ENCODE data around the gene AMBP. TPM values are rescaled to one million over a fixed set of nuclear protein-coding genes. Genes with fewer than 3 reads are reported as not detected.

AMBP gene
- total RNA-seq, 2 experiments from 2014 or later = not detected

DNA sequence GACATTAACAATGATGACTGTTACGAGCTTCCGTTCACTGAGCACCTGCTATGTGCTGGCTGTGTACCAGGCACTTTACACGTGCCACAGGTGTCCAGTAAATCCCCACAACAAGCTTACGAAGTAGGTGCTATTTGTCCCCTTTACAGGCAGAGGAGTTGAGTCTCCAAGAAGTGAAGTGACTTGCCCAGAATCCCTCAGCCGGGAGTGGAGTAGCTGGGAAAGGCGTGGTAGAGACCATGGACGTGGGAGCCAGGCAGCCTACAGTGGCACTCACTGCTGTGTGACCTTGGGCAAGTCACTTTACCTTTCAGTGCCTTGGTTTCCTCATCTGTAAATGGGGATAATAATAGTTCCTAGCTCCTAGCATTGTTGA lies 669 bp upstream of the AMBP start:
- Mint-ChIP-seq H3K9me3 (ENCODE audit: low read depth) (no peaks in the 10 kb centered on the region), H3K36me3 (ENCODE audit: low read depth) (no peaks in the 10 kb centered on the region), H3K27me3 (peaks cover 15% of the 10 kb centered on the region), H3K4me1 (no peaks in the 10 kb centered on the region), H3K27ac (no peak overlapping the region), H3K4me3 (no peak overlapping the region)
- intact Hi-C loops (cut with DNase I, micrococcal nuclease) = no loop called here
- ATAC-seq (no peak), DNase-seq (no peak)
- POLR2A ChIA-PET = no interaction called here
- CTCF ChIA-PET = interaction anchor here (0.7 to 1.9 kb wide), 3 partner anchors 15 to 212 kb away, joined by 3 to 7 read pairs (median 3); no protein-coding TSS in a partner anchor

GRCh38 chr9:114077162-114077837 lies 800 bp downstream of the AMBP start:
- H3K4me1 Mint-ChIP-seq = no peaks in the 10 kb centered on the region
- H3K27ac Mint-ChIP-seq = no peak overlapping the region
- DNase-seq (no peak), ATAC-seq (no peak)
- ChIA-PET POLR2A (no interaction called here), CTCF (interaction anchor here (0.6 to 1.9 kb wide), 2 partner anchors 214 to 266 kb away, joined by 4 to 7 read pairs; no protein-coding TSS in a partner anchor)
- no peaks in the 10 kb centered on the region for H3K9me3 Mint-ChIP-seq (ENCODE audit: low read depth)
- peaks cover 15% of the 10 kb centered on the region for H3K27me3 Mint-ChIP-seq
- no peak overlapping the region for H3K4me3 Mint-ChIP-seq
- no peaks in the 10 kb centered on the region for H3K36me3 Mint-ChIP-seq (ENCODE audit: low read depth)
- intact Hi-C loops (cut with DNase I, micrococcal nuclease) = no loop called here

DNA sequence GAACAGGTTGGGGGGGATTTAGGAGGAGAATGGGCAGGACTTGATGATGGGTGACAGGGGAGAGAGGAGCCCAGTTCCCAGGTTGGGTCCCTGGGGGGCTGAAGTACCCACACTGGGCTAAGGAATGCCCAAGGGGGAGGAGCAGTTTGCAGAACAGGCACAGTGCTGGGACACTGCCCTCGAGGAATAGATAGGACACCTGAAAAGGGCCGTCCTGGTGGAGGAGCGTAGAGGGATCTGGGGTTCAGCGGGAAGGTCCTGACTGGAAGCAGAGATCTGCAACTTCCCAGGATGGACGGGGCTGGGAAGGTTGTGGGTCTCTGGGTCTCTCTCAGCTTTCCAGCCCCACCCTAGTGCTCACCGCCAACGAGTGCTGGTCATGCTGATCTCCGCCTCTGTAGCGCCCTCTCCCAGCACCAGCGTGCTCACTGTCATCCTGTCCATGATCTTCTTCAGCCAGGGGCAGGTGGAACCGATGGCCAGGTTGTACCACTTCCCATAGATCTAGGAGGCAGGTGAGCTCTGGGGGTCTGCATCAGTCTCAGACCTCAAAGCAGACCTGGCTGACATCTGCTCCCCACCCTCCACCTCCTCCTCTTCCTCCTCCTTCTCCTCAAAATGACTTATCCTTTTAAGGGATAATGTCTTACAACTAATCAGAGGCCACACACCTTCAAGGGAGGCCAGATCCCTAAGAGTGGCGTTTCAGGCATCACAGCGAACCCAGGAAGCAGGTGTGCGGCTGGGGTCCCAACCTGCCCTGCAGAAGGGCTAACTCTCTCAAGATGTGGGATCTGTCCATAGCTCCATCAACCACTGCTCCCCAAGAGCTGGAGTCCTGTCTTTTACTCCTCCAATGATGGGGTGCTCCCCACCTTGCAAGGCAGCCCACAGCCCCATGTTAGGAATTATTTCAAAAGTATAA lies 1.6 kb downstream of the AMBP start:
- CTCF ChIA-PET = no interaction called here
- Mint-ChIP-seq H3K4me3 (no peak overlapping the region), H3K27me3 (peaks cover 15% of the 10 kb centered on the region), H3K27ac (no peak overlapping the region), H3K9me3 (ENCODE audit: low read depth) (no peaks in the 10 kb centered on the region), H3K36me3 (ENCODE audit: low read depth) (no peaks in the 10 kb centered on the region), H3K4me1 (no peaks in the 10 kb centered on the region)
- intact Hi-C loops (cut with DNase I, micrococcal nuclease) = no loop called here
- ATAC-seq (no peak), DNase-seq (no peak)
- POLR2A ChIA-PET = no interaction called here

DNA sequence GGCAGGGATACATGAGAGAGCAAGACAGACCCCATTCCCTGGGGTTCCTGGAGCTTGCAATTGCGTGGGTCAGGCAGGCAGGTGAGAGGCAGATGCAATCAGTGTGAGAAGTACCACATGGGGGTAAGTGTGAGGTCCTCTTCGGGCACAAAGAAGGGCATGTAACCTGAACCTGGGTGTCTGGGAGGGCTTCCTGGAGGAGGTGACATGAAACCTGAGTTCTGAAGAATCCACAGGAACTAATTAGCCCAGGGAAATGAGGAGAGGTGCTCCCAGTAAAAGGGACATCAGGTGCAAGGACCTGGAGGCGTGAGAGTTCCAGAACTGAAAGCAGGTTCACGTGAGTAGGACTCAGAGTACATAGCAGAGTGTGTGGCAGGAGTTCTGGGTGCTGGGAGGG lies 2.5 kb downstream of the AMBP start:
- intact Hi-C loops (cut with DNase I, micrococcal nuclease) = no loop called here
- peaks cover 15% of the 10 kb centered on the region for H3K27me3 Mint-ChIP-seq
- no peaks in the 10 kb centered on the region for H3K4me1 Mint-ChIP-seq
- CTCF ChIA-PET = interaction anchor here (0.5 kb wide), 1 partner anchor 38 kb away, joined by 3 read pairs; no protein-coding TSS in a partner anchor
- no peak overlapping the region for H3K27ac Mint-ChIP-seq
- no peak for DNase-seq
- POLR2A ChIA-PET = interaction anchor here (0.7 kb wide), 1 partner anchor 199 kb away, joined by 4 read pairs; no protein-coding TSS in a partner anchor
- H3K9me3 Mint-ChIP-seq (ENCODE audit: low read depth) = no peaks in the 10 kb centered on the region
- H3K36me3 Mint-ChIP-seq (ENCODE audit: low read depth) = no peaks in the 10 kb centered on the region
- H3K4me3 Mint-ChIP-seq = no peak overlapping the region
- no peak for ATAC-seq

GRCh38 chr9:114072184-114073140 lies 5.6 kb downstream of the AMBP start:
- ChIA-PET POLR2A (no interaction called here), CTCF (interaction anchor here (0.7 to 1.9 kb wide), 3 partner anchors 10 to 178 kb away, joined by 3 to 9 read pairs (median 4); no protein-coding TSS in a partner anchor)
- no peaks in the 10 kb centered on the region for H3K4me1 Mint-ChIP-seq
- intact Hi-C loops (cut with DNase I, micrococcal nuclease) = no loop called here
- ATAC-seq = no peak
- DNase-seq = no peak
- H3K9me3 Mint-ChIP-seq (ENCODE audit: low read depth) = no peaks in the 10 kb centered on the region
- peaks cover 17% of the 10 kb centered on the region for H3K27me3 Mint-ChIP-seq
- H3K4me3 Mint-ChIP-seq = no peak overlapping the region
- no peaks in the 10 kb centered on the region for H3K36me3 Mint-ChIP-seq (ENCODE audit: low read depth)
- H3K27ac Mint-ChIP-seq = no peak overlapping the region

DNA sequence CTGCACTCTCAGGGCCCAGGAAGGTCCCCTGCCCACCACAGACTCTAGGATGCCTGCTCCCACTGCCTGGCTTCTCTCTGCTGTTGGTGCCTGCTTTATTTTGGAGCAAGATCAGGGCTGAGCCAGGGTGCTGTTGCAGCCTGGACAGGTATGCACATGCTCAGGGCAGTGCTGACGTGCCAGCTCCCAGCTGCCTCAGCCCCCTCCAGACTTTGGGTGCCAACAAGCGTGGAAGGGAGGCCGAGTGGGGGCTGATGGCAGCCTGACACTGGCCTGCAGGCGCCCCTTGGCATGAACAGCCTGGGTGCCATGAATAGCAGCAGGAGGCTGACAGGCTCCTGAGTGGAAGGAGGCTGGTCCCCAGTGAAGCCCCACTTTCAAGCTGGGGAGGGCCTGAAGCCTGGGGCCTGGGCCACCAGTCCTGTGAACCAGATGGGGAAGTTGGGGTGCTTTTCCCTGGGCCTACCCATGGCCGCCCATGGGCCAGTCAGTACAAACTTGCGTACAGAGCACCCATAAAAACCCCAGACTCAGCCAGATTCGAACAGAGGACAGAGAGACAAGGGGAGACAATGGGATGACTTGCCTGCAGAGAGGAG lies 6.8 kb downstream of the AMBP start:
- H3K9me3 Mint-ChIP-seq (ENCODE audit: low read depth) = no peaks in the 10 kb centered on the region
- no peak overlapping the region for H3K4me3 Mint-ChIP-seq
- peaks cover 13% of the 10 kb centered on the region for H3K27me3 Mint-ChIP-seq
- H3K27ac Mint-ChIP-seq = no peak overlapping the region
- no peaks in the 10 kb centered on the region for H3K4me1 Mint-ChIP-seq
- DNase-seq = no peak
- intact Hi-C loops (cut with DNase I, micrococcal nuclease) = no loop called here
- H3K36me3 Mint-ChIP-seq (ENCODE audit: low read depth) = no peaks in the 10 kb centered on the region
- CTCF ChIA-PET = interaction anchor here (0.5 to 1.9 kb wide), 3 partner anchors 11 to 443 kb away, joined by 3 to 9 read pairs (median 4); no protein-coding TSS in a partner anchor
- ATAC-seq = no peak
- POLR2A ChIA-PET = no interaction called here

- intact Hi-C loops (cut with DNase I, micrococcal nuclease) = no loop called here
- Mint-ChIP-seq H3K4me1 (no peaks in the 10 kb centered on the region), H3K27ac (no peak overlapping the region), H3K36me3 (ENCODE audit: low read depth) (no peaks in the 10 kb centered on the region), H3K9me3 (ENCODE audit: low read depth) (no peaks in the 10 kb centered on the region), H3K4me3 (no peak overlapping the region), H3K27me3 (peaks cover 7% of the 10 kb centered on the region)
- DNase-seq (no peak), ATAC-seq (no peak)
- ChIA-PET POLR2A (no interaction called here), CTCF (interaction anchor here (0.6 to 1.9 kb wide), 3 partner anchors 12 to 333 kb away, joined by 3 to 9 read pairs (median 4); no protein-coding TSS in a partner anchor)
Observed at GRCh38 chr9:114070188-114071103, 7.7 kb downstream of the AMBP start.

DNA sequence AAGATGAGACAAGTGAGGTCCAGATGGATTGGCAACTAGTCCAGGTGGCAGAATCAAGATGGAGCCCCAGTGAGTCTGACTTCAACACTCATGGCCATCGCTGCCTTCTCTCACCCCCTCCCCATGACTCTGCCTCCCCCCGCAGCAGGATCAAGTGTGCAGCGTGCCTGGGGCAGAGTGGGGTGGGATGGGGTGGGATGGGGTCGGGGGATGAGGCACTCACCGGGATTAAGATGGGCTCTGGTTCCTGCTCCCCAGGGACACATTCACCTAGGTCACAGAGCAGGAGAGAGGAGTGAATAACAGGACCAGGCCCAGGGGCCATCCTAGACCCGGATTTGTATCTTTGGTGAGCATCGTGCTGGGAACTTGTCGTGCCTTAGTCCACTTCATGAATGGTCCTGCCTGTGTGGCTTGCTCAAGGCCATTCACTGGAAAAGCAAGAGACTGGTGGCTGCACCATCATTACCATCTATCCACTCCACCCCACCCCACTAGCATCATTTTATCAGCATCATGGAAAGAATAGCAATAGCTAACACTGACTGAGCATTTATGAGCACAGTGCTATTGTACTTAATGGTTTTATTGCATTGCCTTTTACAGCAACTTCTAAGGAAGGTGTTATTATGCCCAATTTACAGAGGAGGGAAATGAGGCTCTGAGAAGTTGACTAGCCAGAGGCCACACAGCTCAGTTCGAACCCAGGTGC lies 8.5 kb downstream of the AMBP start:
- CTCF ChIA-PET = interaction anchor here (0.6 kb wide), 1 partner anchor 332 kb away, joined by 4 read pairs; no protein-coding TSS in a partner anchor
- Mint-ChIP-seq H3K27ac (no peak overlapping the region), H3K4me1 (no peaks in the 10 kb centered on the region), H3K4me3 (no peak overlapping the region), H3K27me3 (peaks cover 7% of the 10 kb centered on the region), H3K9me3 (ENCODE audit: low read depth) (no peaks in the 10 kb centered on the region), H3K36me3 (ENCODE audit: low read depth) (no peaks in the 10 kb centered on the region)
- POLR2A ChIA-PET = no interaction called here
- DNase-seq (no peak), ATAC-seq (no peak)
- intact Hi-C loops (cut with DNase I, micrococcal nuclease) = no loop called here

DNA sequence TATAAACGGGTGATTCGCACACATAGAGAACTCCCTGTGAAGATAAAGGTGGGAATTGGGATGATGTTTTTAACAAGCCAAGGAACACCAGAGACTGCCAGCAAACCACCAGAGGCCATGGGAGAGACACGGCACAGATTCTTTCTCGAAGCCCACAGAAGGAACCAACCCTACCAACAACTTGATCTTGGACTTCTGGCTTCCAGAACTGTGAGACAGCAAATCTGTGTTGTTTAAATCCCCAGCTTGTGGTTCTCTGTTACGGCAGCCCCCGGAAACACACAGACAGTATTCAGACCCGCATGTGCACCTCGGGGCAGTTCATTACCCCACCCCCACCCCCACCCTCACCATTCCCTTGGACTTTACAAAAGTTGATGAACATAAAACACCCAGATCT lies 12.8 kb downstream of the AMBP start:
- Mint-ChIP-seq H3K27me3 (peaks cover 15% of the 10 kb centered on the region), H3K4me3 (no peak overlapping the region), H3K36me3 (ENCODE audit: low read depth) (no peaks in the 10 kb centered on the region), H3K4me1 (no peaks in the 10 kb centered on the region), H3K27ac (no peak overlapping the region), H3K9me3 (ENCODE audit: low read depth) (no peaks in the 10 kb centered on the region)
- DNase-seq (no peak), ATAC-seq (no peak)
- ChIA-PET POLR2A (no interaction called here), CTCF (interaction anchor here (1.3 kb wide), 1 partner anchor 17 kb away, joined by 3 read pairs; no protein-coding TSS in a partner anchor)
- intact Hi-C loops (cut with DNase I, micrococcal nuclease) = no loop called here
